Upper lobe of left lung (tissue), 4 donors: ENCODE data around the gene GTPBP4.

Experiments
- POLR2A ChIP-seq, 4 donors: fragments of 450-650 bp; IDR thresholded peaks; one replicate each; pipeline ENCODE4 v1.5.1; 2016 to 2017; ENCODE audit warnings: antibody characterized with exemption in 4 of 4, mild to moderate bottlenecking in 2 of 4
- TF ChIP-seq, protein P1 (sequence below), 6 experiments: fragments of 450-650 bp in 4 of 6; fragments of 200-600 bp in 2 of 6; sonication (generic) in 2 of 6; IDR thresholded peaks; one replicate each; pipeline ENCODE4 v1.5.1; 2016 to 2019; ENCODE audit warnings: antibody characterized with exemption in 6 of 6

DNA sequence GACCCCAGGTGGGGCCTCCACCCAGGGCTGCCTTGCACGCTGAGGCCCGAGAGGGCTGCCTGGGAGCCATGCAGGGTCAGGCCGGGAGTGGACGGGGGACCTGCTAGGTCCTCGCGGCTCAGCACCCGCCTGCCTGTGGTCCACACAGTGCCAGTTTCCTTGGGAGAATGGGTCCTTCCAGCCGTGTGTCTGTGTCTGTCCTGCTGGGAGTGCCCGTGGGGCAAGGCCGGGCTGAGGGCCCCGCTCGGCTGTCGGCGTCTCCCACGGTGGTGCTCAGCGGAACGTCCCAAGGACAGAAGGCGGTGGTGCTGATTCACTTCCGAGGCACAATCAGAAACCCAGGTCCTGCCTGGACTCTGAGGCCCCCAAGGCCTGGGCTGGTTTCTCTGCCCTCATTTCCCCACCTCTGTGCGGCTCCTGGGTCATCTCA, 23.2 kb upstream of the GTPBP4 start:
- TF ChIP-seq, protein P1, sequence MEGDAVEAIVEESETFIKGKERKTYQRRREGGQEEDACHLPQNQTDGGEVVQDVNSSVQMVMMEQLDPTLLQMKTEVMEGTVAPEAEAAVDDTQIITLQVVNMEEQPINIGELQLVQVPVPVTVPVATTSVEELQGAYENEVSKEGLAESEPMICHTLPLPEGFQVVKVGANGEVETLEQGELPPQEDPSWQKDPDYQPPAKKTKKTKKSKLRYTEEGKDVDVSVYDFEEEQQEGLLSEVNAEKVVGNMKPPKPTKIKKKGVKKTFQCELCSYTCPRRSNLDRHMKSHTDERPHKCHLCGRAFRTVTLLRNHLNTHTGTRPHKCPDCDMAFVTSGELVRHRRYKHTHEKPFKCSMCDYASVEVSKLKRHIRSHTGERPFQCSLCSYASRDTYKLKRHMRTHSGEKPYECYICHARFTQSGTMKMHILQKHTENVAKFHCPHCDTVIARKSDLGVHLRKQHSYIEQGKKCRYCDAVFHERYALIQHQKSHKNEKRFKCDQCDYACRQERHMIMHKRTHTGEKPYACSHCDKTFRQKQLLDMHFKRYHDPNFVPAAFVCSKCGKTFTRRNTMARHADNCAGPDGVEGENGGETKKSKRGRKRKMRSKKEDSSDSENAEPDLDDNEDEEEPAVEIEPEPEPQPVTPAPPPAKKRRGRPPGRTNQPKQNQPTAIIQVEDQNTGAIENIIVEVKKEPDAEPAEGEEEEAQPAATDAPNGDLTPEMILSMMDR (IDR thresholded peaks at IDR 0.05): no peak
- no peak for TF ChIP-seq POLR2A (IDR thresholded peaks at IDR 0.05)
